K562 (cell line): Measurements from ENCODE around the gene CEP126. TPM values are rescaled to one million over a fixed set of nuclear protein-coding genes. Genes with fewer than 3 reads are reported as not detected.

Experiments
- ATAC-seq: fragments of 200-7000 bp; cut with Tn5 transposase; 3 replicates; pipeline ENCODE4 v1.9.1; 2020; ENCODE audit warnings: moderate library complexity
- BruUV-seq: library from RNA; stranded (reverse); fragments of 400-500 nt; replicated peaks from 2 replicates; lab custom pipeline; 2021; lab: Mats Ljungman, UMichigan
- CTCF ChIA-PET: fragments of 300-600 bp; formaldehyde crosslinking; extraction: SDS; loops from one replicate; lab custom pipeline; 2021; ENCODE audit warnings: low intra/inter-chr PET ratio; lab: Yijun Ruan, JAX
- POLR2A ChIA-PET: fragments of 300-600, 350-650 bp; sonication (Branson Sonifier 250); formaldehyde crosslinking; extraction: SDS; loops from one replicate; lab custom pipeline; 2021; ENCODE audit warnings: antibody characterized with exemption, inconsistent platforms; lab: Yijun Ruan, JAX
- DNase-seq, 4 experiments: peaks; one replicate each; pipeline versions ENCODE4 v3.0.0 to v3.0.0-alpha.2; 2011 to 2018; ENCODE audit warnings: low spot score in 3 of 4, mixed read lengths in 3 of 4; ENCODE audit errors: extremely low read depth in 1 of 4
- FAIRE-seq: peaks from 2 replicates; lab custom pipeline; 2011; peaks lifted over from hg19 to GRCh38; lab: Jason Lieb, UNC
- H2AFZ ChIP-seq: 2 replicates; pipeline ENCODE4 v1.6.0; 2011; ENCODE audit warnings: low read depth, low read length, control low read depth, inconsistent platforms
- H3K27ac ChIP-seq: fragments of 200-600 bp; 3 replicates; pipeline ENCODE4 v1.8.0; 2011; ENCODE audit warnings: low read depth, mild to moderate bottlenecking, control low read depth, inconsistent platforms, low read length, moderate library complexity, mixed read lengths; ENCODE audit errors: extremely low read depth
- H3K27me3 ChIP-seq, 2 experiments: fragments of 300-600 bp in 1 of 2; 2 replicates in 1 of 2; 3 replicates in 1 of 2; pipeline versions ENCODE4 v1.6.0 to v1.8.0; 2011; ENCODE audit warnings: inconsistent platforms in 2 of 2, low read length in 2 of 2, mild to moderate bottlenecking in 1 of 2, mixed read lengths in 1 of 2, moderate library complexity in 1 of 2; ENCODE audit not compliant: control insufficient read depth in 2 of 2, insufficient read depth in 2 of 2
- H3K36me3 ChIP-seq: fragments of 300-600 bp; 3 replicates; pipeline ENCODE4 v1.8.0; 2011; ENCODE audit warnings: mild to moderate bottlenecking, low read length, inconsistent platforms; ENCODE audit not compliant: control insufficient read depth, insufficient read depth
- H3K4me1 ChIP-seq, 2 experiments: fragments of 200-600 bp in 1 of 2; replicated peaks in 1 of 2; 2 replicates in 1 of 2; 3 replicates in 1 of 2; pipeline versions ENCODE4 v1.5.1 to v1.8.0; 2011; ENCODE audit warnings: inconsistent platforms in 2 of 2, low read length in 2 of 2, mild to moderate bottlenecking in 1 of 2, mixed read lengths in 1 of 2, moderate library complexity in 1 of 2; ENCODE audit not compliant: control insufficient read depth in 2 of 2, insufficient read depth in 2 of 2
- H3K4me2 ChIP-seq: 2 replicates; pipeline ENCODE4 v1.6.1; 2011; ENCODE audit warnings: low read length, control low read depth, inconsistent platforms, mixed read lengths; ENCODE audit not compliant: insufficient read depth
- H3K4me3 ChIP-seq: fragments of 200-600 bp; sonication (generic), shearing (Covaris generic); 2 replicates; pipeline ENCODE4 v1.5.1; 2016; ENCODE audit warnings: control low read depth, inconsistent platforms
- H3K79me2 ChIP-seq: fragments of 200-600 bp; 3 replicates; pipeline ENCODE4 v1.8.0; 2011; ENCODE audit warnings: low read length, inconsistent platforms; ENCODE audit not compliant: control insufficient read depth, insufficient read depth
- H3K9ac ChIP-seq, 2 experiments: 2 replicates each; pipeline versions ENCODE4 v1.6.0 to v1.6.1; 2011; ENCODE audit warnings: low read depth in 2 of 2, low read length in 2 of 2, control low read depth in 1 of 2, inconsistent platforms in 1 of 2, mild to moderate bottlenecking in 1 of 2, mixed read lengths in 1 of 2; ENCODE audit not compliant: insufficient read depth in 1 of 2
- H3K9me1 ChIP-seq: one replicate; pipeline ENCODE4 v1.6.0; 2011; ENCODE audit warnings: inconsistent platforms, mild to moderate bottlenecking, low read length, moderate library complexity; ENCODE audit not compliant: control insufficient read depth, insufficient read depth
- H3K9me3 ChIP-seq: replicated peaks from 2 replicates; pipeline ENCODE4 v1.5.1; 2011; ENCODE audit warnings: low read depth, low read length, inconsistent platforms; ENCODE audit not compliant: control insufficient read depth, insufficient read depth
- H4K20me1 ChIP-seq: replicated peaks from 2 replicates; pipeline ENCODE4 v1.6.1; 2011; ENCODE audit warnings: low read length, inconsistent platforms, mixed read lengths; ENCODE audit not compliant: control insufficient read depth, insufficient read depth
- EGR1 ChIP-seq: fragments of 450-650 bp; conservative IDR thresholded peaks from 2 replicates; pipeline ENCODE4 v1.6.1; 2017; ENCODE audit warnings: mild to moderate bottlenecking
- MAFG ChIP-seq: fragments of 450-650 bp; conservative IDR thresholded peaks from 2 replicates; pipeline ENCODE4 v1.6.1; 2016; ENCODE audit warnings: missing genetic modification characterization, missing compliant biosample characterization
- MYNN ChIP-seq, 2 experiments: sonication (generic); formaldehyde crosslinking in 1 of 2; IDR thresholded peaks; 2 replicates each; pipeline versions ENCODE4 v1.5.0 to v1.6.1; 2016 to 2020; ENCODE audit warnings: antibody characterized with exemption in 1 of 2, missing genetic modification reagents in 1 of 2
- POLR2AphosphoS2 ChIP-seq: IDR thresholded peaks from 2 replicates; pipeline ENCODE4 v1.6.1; 2012; ENCODE audit warnings: low read length, improper control_type of control experiment
- PRMT5 ChIP-seq: sonication (generic); formaldehyde crosslinking; IDR thresholded peaks from 2 replicates; pipeline ENCODE4 v1.5.0; 2020; ENCODE audit warnings: missing genetic modification reagents
- RBM14 ChIP-seq: fragments of 200-400 bp; formaldehyde crosslinking; IDR thresholded peaks from 2 replicates; pipeline ENCODE4 v1.6.1; 2018; ENCODE audit warnings: low read depth, mild to moderate bottlenecking, low read length, moderate library complexity, borderline replicate concordance; ENCODE audit not compliant: insufficient read depth
- TRIM28 ChIP-seq: fragments of 450-650 bp; IDR thresholded peaks from 2 replicates; pipeline ENCODE4 v1.6.1; 2017
- ZNF143 ChIP-seq: sonication (generic); formaldehyde crosslinking; IDR thresholded peaks from 2 replicates; pipeline ENCODE4 v1.9.0; 2022; ENCODE audit warnings: mild to moderate bottlenecking, missing genetic modification reagents
- WGBS: fragments of 100-300 bp; shearing (Covaris generic); methylation state at CpG from one replicate; pipeline ENCODE4 v1.1.6; 2016; ENCODE audit warnings: low coverage, mixed read lengths; ENCODE audit not compliant: insufficient coverage; ENCODE audit errors: missing lambda C conversion rate; 5-methylcytosine and 5-hydroxymethylcytosine counted together
- in situ Hi-C: fragments of 300-500 bp; cut with MboI; formaldehyde crosslinking; loops from 4 replicates; pipeline ENCODE4 v1.15.0; 2018; ENCODE audit warnings: inconsistent platforms, mixed read lengths
- intact Hi-C: fragments of 100-400 bp; cut with micrococcal nuclease; formaldehyde crosslinking; loops from 2 replicates; pipeline ENCODE4 v1.14.2; 2022
- polyA plus RNA-seq, 8 experiments: library from polyadenylated mRNA; depleted of rRNA in 4 of 8; stranded (reverse) in 5 of 8; unstranded in 3 of 8; fragments of >200 nt; fragmentation: Nextera tagmentation in 2 of 8; fragmentation: Illumina TruSeq in 1 of 8; extraction: Ambion mirVana in 2 of 8; extraction: Trizol in 1 of 8; gene quantifications; 2 replicates each; pipeline versions ENCODE4 v1.2.1 to v1.2.3, GENCODE V29; 2011 to 2014; ENCODE audit warnings: inconsistent platforms in 1 of 8, missing spikeins in 1 of 8
- total RNA-seq, 7 experiments: library from RNA; depleted of rRNA in 6 of 7; stranded (reverse); fragments of >200 nt in 6 of 7; fragmentation: Illumina TruSeq in 2 of 7; extraction: Trizol in 2 of 7; gene quantifications; 2 replicates each; pipeline versions ENCODE4 v1.2.1 to v1.2.3, GENCODE V29; 2011 to 2021; ENCODE audit warnings: low replicate concordance in 1 of 7

Gene CEP126
- total and polyA plus RNA-seq, 9 of the 15 experiments (the other 6 are each of a cell fraction or from before 2014, with no cell fraction given) = 0.01 to 0.11 (median 0.07) TPM; not detected in 3

GRCh38 chr11:101870510-101870909 is 44.3 kb upstream of the CEP126 start:
- intact Hi-C loops = no loop called here
- ChIA-PET CTCF (no interaction called here), POLR2A (no interaction called here)
- Histone ChIP-seq H3K4me3 (no peak overlapping the region), H3K9me1 (no peaks in the 10 kb centered on the region), H3K79me2 (no peaks in the 10 kb centered on the region), H2AFZ (no peak overlapping the region), H3K9ac (no peak overlapping the region), H3K4me2 (no peak overlapping the region), H3K4me1 (no peaks in the 10 kb centered on the region), H3K27me3 (no peaks in the 10 kb centered on the region), H3K9me3 (no peaks in the 10 kb centered on the region), H3K36me3 (no peaks in the 10 kb centered on the region), H3K27ac (no peak overlapping the region), H4K20me1 (no peaks in the 10 kb centered on the region)
- no peak for DNase-seq
- FAIRE-seq = no peak
- ATAC-seq = no peak
- WGBS = 0% methylated on average over 6 of the region's 6 CpGs
- in situ Hi-C loops = no loop called here
- no peak for TF ChIP-seq POLR2AphosphoS2
- TF ChIP-seq MAFG (tag) = no peak
- no peak for TF ChIP-seq EGR1
- no peak for TF ChIP-seq RBM14
- TF ChIP-seq MYNN (IDR thresholded peaks at IDR 0.05) = no peak
- no peak for TF ChIP-seq MYNN (CRISPR knock-in tag; IDR thresholded peaks at IDR 0.05)
- TF ChIP-seq ZNF143 = no peak
- no peak for TF ChIP-seq PRMT5 (CRISPR knock-in tag)
- no peak for TF ChIP-seq TRIM28
- BruUV-seq = no TSS peak
